22Rv1 (cell line): Measurements from ENCODE around the gene PHGDH.

Source experiments
- CTCF ChIP-seq: fragments of 450-650 bp; IDR thresholded peaks from 2 replicates; pipeline ENCODE4 v1.5.1; 2017; ENCODE audit warnings: mild to moderate bottlenecking
- ZFX ChIP-seq: fragments of 450-650 bp; IDR thresholded peaks from 2 replicates; pipeline ENCODE4 v1.6.1; 2017; ENCODE audit warnings: antibody characterized with exemption, borderline replicate concordance

DNA sequence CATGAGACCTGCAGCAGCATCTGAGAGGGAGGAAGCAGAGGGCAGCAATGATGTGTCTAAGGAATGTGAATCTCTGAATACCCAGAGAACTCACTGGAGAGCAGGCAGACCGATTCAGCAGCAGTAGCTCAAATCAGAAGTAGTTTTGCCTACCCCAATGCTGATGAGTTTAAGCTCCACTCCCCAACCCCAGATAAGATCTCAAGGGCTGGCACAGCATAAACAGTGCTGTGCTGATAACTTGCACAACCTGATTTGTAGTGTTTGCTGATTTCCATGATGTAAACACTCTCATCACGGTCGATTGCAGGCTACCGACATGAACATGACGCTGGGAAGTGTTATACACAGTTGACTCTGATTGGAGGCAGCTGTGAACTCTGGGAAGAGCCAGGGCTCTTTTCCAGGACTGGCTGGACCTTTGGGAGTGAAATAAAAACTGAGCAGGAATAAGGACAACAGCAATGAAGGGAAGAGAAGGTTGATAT lies 68.2 kb downstream of the PHGDH start:
- TF ChIP-seq ZFX (no peak), CTCF (no peak)
